Glomerular visceral epithelial cell (primary cell): ENCODE measurements around the gene ST8SIA5.

Source experiments
- DNase-seq: peaks from one replicate; pipeline ENCODE4 v3.0.0-alpha.2; 2016; ENCODE audit errors: extremely low spot score

Gene ST8SIA5

DNA sequence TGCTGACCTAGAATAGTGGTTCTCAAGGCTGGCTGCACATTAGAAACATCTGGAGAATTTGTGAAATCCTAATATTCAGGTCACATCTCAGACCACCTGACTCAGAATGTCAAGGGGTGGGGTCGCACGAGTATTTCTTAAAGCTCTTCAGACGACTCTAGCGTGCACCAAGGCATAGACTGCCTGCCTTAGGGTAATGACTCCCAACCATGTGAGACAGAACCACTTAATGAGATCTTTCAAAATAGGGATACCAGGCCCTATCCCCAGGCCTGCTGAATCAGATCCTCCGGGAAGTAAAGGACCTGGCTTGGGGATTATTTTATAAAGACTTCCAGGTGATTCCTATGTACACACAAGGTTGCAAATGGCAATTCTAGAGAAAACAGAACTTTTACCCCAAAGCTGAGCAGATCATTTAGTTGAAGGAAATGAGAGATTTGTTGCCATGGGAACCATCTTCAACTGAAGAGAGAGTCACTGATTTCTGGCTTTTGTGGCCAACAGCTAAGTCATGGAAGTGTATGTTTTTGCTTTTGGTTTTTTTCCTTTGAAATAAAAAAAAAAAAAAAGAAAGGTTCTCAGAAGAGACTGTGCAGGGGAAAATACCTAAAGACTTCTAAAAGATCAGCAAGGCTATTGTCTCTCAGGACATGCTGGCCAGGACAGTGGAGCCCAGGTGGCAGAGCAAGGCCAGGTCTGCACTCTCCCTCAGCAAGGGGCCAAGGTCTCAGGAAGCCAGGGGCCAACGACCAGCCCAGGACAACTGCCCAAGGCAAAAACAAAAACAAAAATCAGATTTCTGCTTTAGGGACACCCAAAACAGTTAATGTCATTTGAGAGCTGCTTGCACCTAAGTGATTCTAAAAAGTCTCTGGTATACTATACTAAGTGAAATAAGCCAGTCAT is 84.5 kb downstream of the ST8SIA5 start:
- no peak for DNase-seq

DNA sequence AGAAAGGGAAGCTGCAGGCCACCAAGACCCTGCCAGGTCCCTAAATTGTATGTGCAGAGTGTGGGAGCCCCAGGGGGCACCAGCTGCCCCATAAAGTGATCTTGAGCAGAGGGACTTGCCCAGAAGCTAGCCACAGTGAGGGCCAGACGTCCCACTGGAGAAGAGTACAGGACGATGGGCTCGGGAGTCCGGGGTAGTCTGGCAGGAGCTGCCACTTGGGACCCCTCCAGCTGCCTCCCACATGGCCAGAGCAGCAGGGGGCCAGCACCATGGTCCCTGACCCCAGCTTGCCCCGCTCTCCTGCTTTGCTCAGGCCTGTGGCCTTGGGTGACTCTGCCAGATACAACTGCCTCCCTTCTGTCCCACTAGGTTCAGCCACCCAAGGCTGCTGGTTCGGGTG is 88.2 kb downstream of the ST8SIA5 start:
- no peak for DNase-seq

DNA sequence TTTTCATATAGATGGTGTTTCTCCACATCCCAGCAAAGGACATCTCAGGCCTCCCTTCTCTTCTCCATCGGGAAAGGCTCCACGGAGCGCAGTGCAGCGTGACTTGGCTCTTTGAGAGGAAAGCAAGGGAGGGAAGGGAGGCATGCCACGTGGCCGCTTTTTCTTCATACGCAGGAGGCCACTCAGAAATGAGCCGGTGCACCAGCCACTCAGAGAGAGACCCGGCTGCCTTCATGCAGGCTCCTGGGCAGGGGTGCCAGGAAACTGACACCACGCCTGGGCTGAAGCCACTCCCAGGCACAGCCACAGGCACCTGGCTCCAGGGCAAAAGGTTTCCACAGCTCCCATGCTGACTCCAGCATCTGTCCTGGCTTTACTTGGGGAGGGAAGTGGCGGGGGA is 88.7 kb downstream of the ST8SIA5 start:
- no peak for DNase-seq

DNA sequence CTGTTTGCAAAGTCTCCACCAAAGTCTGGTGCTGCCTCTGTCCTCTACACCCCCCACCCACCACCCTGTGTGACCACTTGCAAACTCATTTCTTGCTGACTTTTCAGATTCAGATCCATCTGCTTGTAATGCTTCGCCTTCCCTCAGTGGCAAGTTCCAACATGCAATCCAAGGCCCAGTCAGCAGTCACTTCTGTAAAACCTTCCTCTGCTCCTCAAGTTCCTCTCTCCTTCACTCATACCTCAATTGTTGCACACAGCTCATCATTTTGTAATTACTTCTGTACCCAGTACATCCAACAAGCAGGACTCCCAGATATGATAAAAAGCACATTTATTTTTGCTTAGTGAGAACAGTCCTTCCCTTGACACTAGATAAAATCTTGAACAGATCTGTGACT is 93.3 kb downstream of the ST8SIA5 start:
- DNase-seq = no peak

DNA sequence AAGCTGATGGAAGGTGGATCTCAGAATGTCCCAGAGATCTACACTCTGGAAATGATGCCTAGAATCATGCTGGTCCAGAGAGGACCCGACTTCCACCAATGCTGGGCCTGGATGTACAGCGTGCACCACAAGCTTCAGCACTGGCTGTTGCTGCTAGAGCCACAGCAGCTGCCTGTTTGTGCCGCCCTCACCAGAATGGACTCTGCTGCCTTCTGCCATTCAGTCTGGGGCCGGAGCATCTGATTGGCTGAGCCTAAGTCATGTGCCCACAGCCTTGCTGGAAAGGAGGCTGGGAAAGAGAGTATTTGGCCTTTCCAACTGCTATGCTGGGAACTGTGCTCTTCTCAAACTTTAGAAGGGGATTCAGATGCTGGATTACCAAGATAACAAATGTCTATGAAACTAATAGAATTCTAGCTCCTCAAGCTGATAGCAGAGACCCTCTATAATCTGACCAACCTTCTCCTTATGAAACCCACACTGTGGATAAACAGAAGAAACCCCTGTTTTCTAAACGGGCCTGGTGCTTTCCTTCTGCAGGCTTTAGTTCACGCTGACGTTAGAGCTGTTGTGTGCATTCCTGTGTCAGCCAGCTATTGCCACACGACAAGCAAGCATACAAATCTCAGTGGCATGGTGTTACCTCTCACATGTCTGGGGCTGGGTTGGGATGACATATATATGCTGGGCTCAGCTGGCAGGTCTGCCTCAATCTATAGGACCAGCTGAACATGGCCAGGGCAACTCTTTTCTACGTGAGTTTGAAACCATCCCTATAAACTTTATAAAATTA is 95.7 kb downstream of the ST8SIA5 start:
- DNase-seq = no peak

DNA sequence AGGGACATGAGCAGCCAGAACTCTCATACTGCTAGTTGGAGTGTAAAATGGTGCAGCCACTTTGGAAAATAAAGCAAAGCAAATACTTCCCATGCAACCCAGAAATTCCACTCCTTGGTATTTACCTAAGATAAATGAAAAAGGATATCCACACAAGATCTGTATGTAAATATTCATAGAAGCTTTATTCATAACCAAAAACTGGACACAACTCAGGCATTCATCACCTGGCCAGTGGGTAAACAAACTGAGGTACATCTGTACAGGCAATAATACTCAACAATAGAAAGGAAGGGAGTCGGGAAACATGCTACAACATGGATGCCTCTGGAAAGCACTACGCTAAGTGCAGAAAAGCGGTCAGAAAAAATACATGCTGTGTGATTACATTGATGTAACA is 97.4 kb downstream of the ST8SIA5 start:
- DNase-seq = no peak

DNA sequence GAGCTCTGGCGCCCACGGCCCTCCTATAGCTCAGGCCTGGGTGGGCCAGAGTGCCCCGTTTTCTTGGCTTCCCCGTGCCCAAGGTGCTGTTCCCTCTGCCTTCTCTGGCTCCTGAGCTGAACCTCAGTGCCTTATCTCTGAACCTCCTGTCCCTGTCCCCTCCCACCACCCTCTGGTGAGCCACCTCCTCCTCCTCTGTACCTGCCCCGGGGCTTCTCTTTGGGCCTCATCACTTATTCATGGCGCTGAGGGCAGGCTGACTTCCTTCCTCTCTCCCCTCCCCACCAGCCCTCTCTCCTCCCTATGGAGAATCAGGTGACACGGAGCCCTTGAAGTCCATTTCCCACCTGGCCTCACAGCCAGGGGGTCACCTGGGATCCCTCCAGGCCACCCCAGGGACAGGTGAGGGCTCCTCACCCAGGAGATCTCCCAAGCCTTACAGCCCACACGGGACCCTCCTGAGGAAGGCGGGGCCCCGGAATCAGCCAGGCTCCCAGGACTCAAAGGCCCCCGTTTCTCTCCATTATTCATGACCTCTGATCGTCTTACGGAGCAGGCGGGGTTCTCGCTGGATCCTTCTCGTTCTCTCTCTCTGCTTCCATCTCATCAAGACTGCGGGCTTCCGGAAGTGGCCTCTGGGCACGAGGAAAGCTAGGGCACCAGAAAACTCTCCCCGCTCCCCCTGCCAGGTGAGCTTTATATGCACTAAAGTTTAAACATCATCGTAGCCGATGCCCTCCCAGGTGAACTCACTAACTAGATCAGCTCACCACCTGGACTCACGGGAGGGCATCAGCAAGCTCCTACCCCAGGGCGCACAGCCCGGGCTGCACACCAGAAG is 99.5 kb downstream of the ST8SIA5 start, which contains the start of gene LOXHD1:
LOXHD1 (minus strand) TSS at position 106 of the 841 bp plus-strand sequence. CDS start 187 bp downstream, outside the sequence.
- DNase-seq = no peak

DNA sequence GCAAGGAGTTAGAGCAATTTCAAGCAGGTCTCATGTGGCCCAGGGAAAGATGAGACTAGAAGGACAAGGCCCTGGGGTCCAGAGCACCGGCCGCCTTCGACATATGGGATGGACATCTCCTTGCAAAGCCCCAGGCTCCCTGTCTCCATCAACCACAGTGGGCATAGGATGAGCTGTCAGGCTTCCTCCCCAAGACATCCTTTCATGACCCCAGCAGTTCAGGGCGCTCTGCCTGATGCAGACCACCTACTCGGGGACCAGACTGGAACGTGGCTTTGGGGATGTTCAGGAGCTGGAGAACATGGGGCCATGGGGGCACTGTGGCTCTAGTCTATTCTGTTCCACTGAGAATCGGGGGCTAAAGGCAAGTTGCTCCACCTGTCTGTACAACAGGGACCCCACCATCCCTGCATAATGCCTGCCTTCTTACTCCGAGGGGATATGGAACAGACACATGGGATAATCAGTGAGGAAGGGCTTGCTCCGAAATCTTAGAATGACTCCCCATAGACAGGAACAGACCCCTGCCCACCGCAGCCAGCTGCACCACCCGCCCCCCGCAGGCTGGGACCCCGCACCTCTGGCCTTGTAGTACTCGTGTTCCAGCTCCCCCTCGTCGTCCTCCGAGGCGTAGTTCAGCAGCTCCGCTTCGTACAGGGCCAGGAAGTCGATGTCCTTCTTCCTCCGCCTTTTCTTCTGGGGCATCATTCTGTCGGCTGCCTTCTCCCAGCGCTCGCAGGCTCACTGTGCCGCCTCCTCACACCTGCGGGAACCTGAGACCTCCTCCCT is 100.3 kb downstream of the ST8SIA5 start:
- no peak for DNase-seq

DNA sequence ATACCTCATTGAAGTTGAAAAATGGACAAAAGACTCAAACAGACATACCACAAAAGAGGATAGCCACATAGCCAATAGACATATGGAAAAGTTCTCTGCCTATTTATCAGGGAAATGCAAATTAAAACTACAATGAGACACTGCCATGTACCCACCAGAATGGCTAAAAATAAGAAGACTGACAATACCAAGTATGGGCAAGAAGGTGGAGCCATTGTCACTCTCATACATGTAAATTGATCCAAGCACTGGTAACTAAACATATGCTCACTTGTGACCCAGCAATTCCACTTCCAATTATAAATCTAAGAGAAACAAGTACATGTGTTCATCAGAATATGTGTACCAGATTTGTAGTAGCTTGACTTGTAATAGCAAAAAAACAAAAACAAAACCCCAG is 104.5 kb downstream of the ST8SIA5 start:
- no peak for DNase-seq

DNA sequence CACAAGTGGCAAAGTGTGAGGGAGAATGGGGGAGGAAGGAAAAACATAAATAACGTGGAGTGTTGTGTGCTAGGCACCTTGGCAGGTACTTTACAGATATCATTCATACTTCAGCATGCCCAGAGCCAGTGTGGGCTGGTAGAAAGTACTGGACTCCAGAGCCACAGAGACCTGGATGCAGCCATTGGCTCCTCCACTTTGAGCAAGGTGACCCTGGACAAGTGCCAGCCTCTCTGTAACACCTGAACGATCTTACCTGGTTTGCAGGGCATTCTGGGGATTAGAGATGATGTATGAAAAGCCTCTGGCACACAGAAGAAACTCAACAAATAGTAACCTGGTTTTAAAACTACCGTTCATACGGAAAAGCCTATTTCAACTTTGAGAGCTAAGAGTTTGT is 106.2 kb downstream of the ST8SIA5 start:
- no peak for DNase-seq

DNA sequence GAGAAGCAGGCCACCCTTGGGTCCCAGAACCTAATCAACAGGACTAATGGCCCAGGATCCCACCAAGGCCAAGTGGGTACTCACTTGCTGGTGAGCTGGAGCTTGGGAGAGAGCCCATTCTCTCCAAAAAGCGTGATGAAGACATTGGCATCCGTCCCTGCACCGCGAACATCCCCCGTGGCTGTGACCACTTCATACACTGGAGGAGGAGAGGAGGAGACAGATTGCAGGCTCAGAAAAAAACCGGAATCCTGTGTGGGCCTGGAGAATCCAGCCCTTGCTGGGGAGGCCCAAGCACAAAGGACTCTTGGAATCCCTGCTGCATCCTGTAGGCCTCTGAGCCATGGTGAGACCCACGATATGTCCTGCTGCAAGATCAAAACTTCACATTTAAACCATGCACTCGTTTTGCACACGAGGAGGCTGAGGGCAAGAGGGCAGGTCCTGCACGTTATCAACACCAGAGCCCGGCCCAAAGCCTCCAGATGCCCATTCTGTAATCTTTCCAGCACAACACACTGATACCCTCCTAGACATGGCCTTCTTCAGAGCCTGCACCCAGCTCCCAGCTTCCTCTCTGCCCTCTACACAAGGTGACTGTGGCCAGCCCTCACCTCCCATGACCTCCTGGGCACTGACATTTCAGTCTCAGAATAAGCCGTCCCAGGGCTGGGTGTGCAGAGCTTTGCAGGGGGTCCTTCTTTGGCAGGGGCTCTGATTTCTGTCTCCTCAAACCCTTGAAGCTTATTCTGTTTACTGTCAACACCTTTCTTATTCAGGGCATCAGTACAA is 107.6 kb downstream of the ST8SIA5 start:
- no peak for DNase-seq

DNA sequence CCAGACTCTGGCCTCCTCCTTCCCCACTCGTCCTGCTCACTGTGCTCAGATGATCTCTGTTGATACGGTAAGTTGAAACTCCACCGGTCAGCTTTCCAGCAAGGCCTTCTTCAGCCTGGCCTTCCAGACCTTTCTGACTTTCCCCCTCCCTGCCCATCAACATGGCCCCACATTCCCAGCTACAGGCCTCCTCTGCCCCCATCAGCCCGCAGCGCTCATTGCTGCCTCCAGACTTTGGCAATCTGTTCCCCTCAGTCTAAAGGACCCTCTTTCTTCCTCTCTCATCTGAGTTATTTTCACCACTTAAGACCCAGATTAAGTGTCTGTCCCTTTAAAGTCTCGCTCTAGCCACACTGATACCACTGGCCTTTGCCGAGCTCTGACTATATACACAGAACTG is 110.4 kb downstream of the ST8SIA5 start:
- DNase-seq = no peak

DNA sequence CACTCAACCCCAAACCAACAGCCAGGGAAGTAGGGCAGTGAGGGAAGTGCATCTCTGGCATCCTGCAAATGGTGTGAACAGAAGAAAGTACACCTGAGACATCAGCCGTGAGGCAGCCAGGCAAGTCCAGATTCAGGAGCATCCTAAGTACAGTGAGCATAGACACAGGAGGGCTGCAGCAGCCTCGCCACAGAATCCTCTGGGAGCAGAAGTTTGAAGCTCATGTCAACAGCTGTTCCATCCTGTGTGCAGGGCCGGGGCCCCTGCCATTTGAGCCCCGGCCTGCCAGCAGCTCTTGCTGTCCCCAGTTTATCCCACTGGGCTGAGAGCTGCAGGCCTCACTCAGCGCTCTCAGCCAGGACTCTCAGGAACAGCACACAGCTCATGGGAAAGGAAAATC is 114.3 kb downstream of the ST8SIA5 start:
- DNase-seq = no peak

DNA sequence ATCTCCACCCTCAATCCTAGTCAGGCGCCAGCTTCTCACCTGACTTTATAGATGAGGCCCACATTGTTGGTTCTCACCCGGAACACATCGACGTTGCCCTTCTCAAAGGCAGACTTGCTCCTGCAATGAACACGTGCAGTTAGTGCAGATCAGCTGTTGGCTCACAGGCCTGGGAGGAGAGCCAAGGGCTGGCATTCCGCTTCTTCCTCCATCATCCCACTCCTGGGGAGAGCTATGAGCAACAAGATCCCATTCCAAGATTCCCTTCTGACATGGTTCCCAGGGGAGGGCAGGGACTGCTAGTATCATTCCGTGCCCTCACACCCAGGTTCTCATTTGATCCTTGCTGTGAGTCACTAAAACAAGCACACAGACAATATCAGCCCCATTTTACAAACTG is 114.9 kb downstream of the ST8SIA5 start:
- no peak for DNase-seq

DNA sequence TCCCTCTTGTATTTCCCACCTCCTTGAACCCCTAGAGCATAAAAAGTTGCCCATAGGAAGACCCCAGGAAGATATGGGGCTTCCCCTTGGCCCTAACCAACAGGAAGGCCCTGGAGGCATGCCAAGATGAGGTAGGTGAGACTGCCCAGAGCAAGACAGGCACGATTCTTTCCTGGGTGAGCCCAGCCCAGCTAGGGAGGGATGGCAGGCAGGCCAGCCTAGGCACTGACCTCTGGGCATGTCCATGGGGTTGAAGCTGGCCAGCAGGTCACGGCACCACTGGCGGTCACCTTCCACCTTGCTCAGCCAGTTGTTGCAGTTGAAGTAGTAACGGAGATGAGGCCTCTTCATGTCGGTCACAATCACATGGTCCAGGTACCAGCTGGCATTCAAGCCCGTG is 117.5 kb downstream of the ST8SIA5 start:
- DNase-seq = no peak

DNA sequence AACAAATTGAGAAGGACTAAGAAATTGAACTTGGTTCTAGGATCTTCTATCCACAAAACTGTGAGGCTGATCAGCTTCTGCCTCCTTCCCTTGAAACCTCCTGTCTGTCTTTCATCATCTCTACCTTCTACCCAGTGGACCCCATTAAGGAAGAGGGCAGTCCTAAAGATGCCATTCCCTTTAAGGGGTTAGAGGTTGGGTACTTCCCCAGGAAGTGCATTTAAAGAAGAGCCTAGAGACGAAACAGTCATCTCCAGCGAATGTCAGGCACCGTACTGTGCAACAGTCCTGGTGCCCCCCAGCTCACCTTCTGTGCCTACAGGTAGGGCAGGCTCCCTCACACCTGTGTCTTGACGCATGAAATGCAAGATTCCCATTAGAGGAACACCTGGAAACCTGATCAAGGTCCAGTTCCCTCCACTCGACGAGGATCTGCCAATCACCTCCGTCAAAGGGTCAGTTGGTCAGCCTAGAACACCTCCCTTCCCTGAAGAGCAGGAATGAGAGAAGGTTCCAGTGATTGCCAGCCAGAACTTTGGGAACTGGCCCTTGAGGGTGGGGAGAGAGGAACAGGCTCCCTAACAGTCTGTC is 120.7 kb downstream of the ST8SIA5 start:
- DNase-seq = no peak

DNA sequence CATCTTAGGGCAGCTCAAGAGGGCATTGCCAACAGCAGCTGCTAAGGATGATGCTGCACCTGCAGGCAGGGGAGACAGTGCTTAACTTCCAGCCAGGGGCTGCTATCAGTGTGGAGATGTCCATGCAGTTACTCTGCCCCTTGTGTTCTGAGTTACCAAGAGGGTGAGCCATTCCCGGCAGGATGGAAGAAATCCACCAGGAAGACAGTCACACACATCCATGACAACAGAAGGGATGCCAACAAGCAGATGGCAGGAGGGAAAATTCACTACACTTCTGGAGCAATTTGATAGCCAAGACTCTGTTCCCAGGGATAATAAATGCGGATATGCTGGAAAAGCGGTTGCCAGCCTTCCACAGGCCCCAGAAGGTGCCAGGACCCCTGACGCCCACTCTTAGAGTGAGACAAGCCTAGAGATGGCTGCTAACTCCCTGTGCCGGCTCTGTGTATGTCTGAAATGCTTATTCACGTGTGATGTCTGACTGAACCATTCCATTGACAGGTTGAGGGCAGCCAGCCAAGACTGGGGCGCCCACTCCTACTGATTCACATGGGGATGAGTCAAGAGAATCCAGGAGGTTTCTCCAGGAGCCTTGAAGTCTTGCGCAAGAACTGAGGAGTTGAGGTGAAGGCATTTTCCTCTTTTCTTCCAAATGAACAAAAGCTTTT is 124.3 kb downstream of the ST8SIA5 start:
- DNase-seq = peak; percentile 64

DNA sequence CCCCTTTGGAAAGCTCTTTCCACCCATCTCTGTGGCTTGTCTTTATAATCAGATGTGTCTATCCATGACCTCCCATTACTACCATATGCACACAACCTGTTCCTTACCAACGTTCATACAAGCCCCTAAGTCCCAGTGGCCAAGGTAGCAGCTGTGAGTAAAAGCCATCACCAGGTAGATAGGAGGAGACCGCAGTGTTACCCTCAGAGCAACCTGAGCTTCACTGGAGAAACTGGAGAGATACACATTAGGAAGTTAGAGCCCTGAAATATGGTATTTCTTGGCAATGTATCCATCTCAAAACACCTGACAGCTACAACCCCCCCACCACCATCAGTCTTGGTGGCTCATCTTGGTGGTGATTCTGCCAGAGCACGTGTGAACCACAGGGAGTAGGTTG is 125.9 kb downstream of the ST8SIA5 start:
- DNase-seq = no peak

DNA sequence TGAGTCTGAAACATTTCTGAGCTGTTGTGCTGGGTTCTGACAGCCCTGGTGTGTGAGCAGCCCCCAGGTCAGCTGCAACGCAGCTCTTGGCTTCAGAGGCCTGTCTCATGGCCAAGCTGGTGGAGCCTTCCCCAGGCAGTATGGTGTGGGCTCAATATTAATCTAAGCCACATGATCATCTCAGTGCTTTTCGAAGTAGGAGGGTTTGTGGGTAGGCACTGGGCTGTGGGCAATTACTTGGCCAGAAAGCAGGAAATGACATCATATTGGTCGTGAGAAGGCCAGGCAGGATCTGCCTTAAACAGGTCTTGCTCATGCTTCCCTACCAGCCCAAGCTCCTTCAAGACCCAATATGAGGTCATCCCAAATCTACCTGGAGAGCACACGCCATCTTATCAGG is 126.7 kb downstream of the ST8SIA5 start:
- DNase-seq = peak; percentile 18
